HG03520 (cell line): ENCODE data around the gene SYCE1.
"Not testable (repeated sequence)": the region's sequence is repeated elsewhere in the genome, so short reads cannot be mapped to it uniquely, and the experiment has no call there.

Experiments
- ATAC-seq: cut with Tn5 transposase; IDR thresholded peaks from one replicate; pipeline ENCODE4 v1.9.1; 2021; ENCODE audit warnings: mild to moderate bottlenecking, moderate library complexity; ENCODE audit not compliant: unreplicated experiment

The SYCE1 gene, protein sequence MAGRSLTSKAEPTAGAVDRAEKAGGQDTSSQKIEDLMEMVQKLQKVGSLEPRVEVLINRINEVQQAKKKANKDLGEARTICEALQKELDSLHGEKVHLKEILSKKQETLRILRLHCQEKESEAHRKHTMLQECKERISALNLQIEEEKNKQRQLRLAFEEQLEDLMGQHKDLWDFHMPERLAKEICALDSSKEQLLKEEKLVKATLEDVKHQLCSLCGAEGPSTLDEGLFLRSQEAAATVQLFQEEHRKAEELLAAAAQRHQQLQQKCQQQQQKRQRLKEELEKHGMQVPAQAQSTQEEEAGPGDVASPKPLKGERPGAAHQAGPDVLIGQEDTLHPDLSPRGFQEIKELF

DNA sequence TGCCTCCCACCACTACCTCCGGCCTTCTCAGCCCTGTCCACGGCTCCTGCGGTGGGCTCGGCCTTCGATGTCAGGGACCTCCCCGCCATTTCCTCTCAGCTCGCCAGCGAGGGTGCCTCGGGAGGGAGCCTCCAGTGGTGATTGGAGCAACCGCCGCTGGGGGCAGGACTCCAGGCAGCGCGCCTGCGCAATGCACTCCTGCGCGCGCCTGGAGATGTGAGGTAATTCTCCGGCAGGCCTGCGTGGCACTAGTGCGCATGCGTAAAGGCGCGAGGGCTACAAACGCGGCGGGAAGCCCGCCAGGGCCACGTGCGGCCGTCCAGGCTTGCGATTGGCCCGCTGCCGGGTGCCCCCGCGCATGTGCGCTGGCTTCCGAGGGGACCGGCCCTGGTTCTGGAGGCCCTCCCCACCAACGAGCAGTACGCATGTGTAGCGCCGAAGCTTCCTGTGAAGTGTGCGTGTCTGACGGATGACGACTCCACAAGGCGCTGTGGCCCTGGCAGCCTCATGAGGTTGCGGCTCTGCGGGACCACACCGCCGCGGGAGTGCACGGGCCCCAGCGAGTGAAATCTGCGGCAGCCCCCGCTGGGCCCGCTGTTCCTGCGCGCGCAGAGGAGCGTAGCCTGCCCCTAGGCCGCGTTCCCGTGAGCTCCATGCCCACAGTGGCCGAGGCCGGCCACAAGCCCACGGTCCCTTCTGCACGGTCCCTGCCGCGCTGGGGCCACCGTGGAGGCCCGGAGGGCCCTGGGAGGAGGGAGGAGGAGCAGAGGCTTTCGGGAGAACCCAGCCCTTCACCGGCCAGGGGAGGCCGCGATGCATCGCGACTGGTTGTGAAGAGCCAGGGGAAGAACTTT is at the start of gene SYCE1:
TSS of gene SYCE1 (minus strand) at position 143 of the 854 bp plus-strand sequence. CDS start at position 89, 54 bp downstream.
- ATAC-seq, result no peak

DNA sequence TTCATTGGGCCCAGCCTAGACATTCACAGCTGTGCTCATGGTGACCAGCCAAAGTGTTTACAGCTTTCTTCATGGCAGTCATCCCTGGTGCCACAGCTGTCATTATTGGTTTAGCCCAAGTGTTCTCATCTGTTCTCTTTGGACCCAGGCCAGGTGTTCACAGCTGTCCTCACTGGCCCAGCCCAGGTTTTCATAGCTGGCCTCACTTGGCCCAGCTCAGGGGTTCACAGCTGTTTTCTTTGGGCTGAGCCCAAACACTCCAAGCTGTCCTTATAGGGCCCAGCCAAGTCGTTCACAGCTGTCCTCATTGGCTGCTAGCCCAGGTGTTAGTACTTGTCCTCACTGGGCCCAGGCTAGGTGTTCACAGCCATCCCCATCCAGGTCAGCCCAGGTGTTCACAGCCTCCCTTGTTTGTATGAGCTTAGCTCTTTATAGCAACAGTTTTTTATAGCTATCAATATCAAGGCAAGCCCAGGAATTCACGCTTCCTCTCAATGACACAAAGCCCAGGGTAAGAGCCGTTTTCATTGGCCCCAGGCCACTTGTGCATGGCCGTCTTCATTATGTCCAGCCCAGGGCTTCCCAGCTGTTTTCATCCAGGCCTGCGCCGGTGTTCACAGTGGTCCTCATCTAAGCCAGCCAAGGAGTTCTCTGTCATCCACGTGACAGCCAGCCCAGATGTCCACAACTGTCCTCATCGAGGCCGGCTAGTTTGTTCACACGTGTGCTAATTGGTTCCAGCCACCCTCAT is 49.6 kb upstream of the SYCE1 start:
- ATAC-seq, result no peak

DNA sequence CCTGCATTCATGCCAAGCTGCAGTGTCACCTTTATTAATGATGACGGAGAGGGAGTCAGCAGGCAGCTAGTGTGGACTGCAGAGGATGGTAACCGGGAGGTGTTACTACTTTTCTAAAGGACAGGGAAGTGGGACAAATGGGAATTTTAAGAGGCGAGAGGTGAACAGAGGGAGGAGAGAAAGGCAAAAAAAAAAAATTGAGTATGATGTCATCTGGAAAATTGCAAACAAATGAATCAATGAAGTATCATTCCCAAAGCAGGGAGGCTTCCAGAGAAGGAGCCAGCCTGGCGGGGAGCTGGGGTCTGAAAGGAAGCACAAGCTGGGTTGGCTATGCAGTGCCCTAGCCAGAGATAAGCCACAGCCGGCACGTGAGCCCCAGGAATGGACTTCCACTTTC is 48.3 kb upstream of the SYCE1 start:
- no peak for ATAC-seq

DNA sequence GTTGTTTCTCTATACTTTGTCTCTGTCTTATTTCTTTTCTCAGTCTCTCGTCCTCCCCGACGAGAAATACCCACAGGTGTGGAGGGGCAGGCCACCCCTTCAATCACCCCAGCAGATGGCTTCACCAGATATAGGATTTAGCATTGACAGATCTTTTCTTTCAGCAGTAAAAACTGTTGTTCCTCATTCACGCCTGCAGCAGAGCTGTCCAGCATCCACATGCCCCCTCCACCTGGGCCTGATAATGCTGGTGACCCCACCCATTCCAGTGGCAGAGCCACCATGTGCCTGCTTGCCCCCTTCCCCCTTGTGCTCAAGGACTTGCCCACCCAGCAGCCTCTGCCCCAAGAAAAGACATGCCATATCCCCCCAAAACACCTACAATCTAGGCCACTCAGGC is 45.7 kb upstream of the SYCE1 start:
- ATAC-seq, result no peak

DNA sequence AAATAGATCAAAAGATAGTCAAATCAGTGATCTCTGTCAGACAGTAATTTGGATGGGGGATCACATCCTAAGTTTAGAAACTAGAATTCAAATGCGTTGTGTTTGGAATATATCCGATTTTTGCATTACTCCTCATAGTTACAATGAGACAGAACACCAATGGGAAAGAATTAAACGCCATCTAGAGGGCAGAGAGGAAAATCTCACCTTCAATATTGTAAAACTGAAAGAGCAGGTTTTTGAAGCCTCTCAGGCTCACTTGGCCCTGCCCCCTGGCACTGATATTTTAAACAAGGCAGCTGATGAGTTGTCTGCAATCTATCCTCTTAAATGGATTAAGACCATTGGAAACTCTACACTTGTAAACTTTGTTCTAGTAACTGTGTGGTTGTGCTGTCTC is 43.5 kb upstream of the SYCE1 start:
- no peak for ATAC-seq

DNA sequence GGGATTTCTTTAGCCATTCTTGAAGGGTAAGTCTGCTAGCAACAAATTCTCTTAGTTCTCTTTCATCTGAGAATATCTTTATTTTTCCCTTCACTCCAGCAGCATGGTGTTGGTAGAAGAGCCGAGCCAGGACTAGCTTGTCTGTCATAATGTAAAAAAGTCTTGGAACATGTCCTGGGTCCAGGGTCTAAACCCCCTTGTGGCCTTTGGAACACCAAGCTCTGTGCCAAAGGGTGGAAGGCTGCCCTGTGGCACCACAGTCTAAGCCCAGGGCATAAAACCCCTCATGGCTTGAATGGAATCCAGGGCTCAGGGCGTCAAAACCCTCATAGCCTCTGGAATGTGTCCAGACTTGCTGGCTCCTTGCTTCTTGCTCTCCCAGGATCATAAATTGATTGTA is 38.1 kb upstream of the SYCE1 start:
- ATAC-seq, result not testable (repeated sequence)

DNA sequence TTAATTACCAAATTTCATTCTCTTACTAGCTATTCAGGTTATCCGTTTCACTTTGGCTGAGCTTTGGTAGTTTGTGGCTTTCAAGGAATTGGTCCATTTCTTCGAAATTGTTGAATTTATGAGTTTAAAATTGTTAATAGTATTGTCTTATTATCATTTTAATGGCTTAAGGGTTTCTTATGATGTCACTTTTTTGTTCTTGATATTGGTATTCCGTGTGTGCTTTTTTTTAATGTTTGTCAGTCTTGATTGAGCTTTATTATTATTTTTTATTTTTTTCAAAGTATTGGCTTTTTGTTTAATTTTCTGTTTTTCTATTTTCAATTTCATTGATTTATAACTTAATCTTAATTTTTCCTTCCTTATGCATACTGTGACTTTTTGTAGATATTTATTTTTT is 35.3 kb upstream of the SYCE1 start:
- ATAC-seq, result no peak

DNA sequence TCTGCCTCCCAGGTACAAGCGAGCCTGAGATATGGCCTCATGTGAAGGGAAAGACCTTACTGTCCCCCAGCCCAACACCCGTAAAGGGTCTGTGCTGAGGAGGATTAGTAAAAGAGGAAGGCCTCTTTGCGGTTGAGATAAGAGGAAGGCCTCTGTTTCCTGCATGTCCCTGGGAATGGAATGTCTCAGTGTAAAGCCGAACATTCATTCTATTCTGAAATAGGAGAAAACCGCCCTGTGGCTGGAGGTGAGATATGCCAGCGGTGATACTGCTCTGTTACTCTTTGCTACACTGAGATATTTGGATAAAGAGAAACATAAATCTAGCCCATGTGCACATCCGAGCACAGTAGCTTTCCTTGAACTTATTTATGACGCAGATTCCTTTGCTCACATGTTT is 34.5 kb upstream of the SYCE1 start:
- not testable (repeated sequence) for ATAC-seq

DNA sequence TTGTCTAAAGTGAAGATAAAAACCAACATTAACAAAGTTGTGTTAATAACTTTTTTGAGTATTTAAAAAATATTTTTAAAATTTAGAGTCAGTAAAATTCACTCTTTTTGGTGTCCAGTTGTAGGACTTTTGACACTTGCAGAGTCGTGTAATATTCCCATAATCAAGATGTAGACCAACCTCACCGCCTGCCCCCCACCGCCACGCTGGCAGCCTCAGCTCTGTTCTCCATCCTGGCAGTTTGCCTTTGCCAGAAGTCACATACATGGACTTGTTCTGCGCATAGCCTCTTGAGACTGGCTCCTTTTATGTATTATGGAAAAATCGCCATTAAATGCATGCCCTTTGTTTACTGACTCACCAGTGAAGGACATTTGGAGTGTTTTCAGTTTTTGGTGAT is 27.3 kb upstream of the SYCE1 start:
- no peak for ATAC-seq

DNA sequence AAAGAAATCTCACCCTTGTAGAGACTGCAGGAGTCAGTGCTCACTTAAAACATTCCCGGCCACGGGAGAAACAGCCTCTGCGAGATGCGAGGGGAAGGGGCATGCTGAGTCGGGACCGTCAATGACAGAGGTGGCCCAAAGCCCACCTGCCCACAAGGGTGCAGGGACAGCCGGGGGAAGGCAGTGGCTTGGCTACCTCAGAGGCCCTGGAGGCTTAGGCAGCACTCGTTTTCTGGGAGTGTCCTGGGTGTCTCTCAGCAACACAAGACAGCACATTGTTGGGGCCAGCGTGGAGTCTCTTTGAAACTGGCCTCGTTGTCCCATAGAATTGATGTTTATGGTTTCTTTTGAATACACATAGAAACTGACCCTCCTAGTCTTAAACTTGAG is 25.6 kb upstream of the SYCE1 start:
- ATAC-seq, result no peak

DNA sequence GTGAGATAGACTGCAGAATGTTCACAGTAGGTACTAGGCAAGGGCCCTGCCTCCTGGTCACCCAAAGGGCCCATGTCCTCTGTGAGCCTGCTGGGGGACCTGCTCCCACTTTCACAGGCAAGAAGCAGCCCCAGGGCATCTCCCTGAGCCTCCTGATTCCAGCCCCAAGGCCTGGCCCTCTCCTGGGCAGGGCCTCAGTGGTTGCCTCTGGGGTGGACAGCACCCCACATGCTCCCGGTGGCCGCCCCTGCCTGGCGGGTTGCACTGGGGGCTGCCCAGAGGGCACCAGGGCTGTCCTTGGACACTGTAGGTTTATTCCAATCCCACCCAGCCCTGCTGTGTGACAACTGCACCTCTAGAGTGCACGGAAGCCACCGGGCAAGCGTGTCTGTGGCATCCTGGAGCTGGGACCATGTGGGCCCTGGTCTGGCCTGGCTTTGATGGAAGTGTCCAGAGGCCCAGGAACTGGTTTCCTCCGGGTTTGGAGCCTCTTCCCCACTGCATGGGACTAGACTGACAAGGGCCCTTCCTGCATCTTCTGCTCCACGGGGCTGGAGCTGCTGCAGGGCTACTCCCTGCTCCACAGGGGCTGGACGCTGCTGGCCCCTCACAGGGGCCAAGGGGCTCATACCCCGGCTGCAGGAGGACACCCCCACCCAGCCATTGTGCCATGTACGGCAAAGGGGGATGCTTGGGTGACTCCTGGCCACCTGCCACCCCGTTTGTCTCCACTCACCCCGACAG is 25.0 kb upstream of the SYCE1 start:
- ATAC-seq, result no peak

DNA sequence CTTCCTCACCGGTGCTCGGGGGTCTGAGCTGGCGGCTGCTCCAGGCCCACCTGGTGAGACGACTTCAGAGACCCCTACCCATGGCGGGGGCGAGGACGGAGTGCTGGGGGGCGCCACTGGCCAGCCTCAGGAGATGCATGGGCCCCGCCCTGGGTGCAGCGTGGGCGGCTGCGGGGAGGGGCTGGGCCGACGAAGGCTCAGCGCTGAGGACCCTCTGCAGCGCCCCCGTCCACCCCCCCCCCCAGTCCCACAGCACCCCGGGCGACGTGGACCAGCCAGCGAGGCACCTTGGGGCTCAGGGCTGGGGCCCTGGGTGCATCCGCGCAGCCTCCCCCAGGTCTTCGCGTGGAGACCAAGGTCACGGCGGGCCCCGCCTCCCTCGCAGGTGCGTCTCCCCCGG is 11.7 kb upstream of the SYCE1 start:
- ATAC-seq, result not testable (repeated sequence)

DNA sequence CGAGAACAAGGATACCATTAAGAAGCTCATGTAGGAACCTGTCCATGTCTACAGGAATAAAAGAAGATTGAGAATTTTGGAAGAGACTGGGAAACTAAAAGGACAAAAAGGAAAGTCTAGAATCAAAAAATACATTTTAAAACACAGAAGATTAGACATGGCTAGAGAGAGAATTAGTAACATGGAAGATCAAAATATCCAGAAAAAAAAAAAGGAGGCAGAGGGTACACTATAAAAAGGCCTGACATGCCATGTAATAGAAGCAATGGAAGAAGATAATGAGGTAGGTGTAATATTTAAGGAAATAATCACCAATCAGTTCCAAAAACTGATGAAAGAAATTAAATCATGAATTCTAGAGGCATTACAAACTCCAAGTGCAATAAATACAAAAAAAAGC is 8.1 kb upstream of the SYCE1 start:
- not testable (repeated sequence) for ATAC-seq

DNA sequence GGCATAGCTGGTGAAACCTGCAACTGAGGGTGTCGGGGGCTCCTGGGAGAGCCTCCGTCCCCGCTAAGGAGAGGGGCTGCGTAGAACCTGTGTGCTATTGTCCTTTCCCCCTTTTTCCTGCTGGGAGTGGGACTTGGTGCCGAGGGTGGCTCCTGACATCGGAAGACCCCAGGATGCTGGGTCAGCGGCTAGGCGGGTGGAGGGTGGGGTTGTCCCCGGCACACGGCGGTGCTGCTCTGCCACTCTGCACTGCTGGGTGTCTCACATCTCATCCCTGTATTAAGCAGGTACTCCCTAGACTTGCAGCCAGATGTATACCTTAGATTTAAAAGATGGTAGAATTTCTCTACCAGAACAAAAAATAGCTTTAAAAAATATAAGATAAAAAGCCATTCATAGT is 6.7 kb upstream of the SYCE1 start:
- ATAC-seq, result not testable (repeated sequence)

DNA sequence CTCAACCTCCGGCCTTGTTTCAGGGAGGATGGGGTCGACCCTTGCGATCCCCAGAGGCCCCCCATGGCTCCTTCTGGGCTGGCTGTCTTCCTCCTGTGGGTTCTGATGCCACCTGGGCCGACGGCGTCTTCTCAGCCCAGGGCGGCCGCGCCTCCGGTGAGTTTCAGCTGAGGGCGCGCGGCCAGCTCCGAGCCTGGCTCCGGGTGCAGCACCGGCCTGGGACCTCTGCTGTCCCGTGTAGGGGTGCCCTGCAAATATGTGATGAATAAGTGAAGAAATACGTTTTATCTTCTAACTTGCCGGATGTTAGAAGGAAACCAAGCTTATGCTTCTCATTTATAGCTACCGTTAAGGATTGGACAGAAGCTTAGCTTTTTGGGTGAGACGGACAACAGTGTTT is 4.4 kb upstream of the SYCE1 start:
- not testable (repeated sequence) for ATAC-seq

DNA sequence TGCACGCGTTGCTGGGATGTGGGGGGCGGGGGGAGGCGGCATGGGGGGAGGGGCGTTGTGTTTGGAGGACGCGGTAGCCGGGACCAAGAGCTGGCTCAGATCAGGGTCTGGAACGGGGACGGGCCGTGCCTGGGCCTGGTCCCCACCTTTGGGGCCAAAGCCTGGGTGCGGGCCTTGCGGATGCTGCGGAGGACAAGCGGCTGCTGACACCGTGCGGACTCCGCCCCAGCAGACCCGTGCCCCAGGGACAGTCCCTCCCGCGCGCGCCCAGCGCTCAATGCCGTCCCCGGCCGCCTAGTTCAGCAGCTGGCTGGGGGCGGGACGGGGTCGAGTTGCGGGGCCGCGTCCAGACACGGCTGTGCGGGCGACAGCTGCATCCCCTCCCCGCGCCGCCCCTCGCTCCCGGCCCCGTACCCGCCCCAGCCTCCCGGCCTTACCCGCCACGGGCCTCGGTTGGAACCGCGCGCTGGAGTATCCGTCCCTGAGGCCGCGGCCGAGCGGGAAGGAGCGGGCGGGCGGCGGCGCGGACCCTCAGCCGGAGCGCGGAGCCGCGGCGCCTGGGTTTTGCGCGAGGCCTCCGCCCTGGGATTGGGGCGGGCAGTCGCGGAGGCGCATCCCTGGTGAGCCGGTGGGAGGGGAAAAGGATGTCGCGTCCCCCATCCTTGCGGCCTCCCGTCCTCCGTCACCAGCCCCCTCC is 3.6 kb upstream of the SYCE1 start:
- not testable (repeated sequence) for ATAC-seq

DNA sequence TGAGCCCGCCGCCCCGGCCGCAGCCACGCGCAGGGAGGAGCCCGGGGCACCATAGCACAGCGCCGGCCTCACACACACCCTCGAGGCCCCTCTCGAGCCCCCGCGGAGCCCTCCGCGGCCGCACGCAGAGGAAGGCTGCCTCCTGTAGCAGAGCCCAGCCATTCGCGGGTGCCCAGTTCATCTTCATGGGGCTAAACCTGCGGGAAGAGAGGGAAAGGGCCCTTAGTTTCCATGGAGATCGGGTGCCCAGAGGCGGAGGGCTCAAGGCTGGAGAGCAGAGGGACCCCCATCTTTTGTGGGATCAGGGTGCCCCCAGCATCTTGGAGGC is 2.9 kb upstream of the SYCE1 start:
- no peak for ATAC-seq

DNA sequence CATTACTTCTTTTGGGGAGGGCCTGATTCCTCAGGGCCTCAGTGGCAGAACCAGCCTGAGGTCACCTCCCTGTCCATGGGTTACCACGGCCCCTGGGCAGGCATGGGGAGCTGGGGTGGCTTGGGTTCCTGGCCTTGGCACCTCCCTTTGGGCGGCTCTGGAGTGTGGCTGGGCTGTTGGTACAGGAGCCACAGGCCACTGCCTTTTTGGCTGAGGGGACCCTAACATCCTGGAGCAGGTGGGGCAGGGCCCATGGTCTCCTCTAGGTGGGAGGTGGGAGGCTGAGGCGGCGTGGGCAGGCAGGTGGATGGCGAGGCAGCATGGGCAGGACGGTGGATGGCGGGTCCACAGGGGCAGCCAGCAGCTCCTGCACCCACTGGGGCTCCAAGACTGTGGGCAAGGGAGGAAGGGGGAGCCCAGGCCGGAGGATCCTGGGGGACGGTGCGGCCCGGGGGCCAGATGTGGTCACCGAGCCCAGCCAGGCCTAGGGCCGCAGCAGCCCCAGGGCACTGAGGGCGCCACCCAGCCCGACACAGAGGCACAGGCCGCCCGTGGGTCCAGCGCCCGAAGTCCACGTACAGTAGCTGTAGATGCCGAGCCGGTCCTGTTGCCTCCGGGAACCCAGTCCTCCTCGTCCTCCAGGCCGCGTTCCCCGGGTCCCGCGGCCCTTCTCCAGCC is 2.4 kb upstream of the SYCE1 start:
- no peak for ATAC-seq

DNA sequence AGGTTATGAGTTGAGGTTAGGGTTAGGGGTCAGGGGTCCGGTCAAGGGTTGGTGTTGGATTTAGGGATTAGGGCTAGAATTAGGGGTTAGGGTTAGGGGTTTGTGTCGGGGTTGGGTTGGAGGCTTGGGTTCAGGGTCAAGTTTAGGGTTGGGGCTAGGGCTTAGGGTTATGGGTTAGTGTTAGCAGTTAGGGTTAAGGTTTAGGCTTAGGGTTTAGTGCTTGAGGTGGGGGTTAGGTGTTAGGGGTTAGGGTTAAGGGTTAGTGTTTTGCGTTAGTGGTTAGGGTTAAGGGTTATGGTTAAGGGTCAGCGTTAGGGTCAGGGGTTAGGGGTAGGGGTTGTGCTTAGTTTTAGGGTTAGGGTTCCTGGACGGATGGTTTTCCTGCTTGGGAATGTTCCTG is 1.7 kb upstream of the SYCE1 start:
- ATAC-seq, result no peak

DNA sequence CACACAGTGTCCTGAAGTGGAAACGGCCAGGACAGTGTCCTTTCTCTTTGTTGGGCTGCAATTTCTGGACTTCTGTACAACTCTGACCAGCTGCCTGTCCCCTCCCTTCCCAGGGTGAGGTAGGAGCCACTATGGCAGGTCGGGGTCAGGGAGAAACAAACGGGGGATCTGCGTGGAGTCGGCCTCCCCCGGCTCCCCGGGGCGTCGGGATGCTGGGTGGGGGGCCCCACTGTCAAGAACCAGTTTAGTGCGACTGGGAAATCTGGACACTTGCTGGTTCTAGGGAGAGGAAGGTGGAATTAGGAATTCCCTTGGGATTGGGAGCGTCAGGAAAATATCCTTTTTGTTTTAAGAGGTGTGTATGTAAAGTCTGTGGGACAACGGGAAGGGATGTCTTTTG is 567 bp downstream of the SYCE1 start:
- no peak for ATAC-seq
